ENCODE data around the gene S100A10. TPM values are rescaled to one million over a fixed set of nuclear protein-coding genes. Genes with fewer than 3 reads are reported as not detected.

Gene S100A10
- total RNA-seq, 2 experiments from 2014 or later: 2.6 TPM; not detected in 1

DNA sequence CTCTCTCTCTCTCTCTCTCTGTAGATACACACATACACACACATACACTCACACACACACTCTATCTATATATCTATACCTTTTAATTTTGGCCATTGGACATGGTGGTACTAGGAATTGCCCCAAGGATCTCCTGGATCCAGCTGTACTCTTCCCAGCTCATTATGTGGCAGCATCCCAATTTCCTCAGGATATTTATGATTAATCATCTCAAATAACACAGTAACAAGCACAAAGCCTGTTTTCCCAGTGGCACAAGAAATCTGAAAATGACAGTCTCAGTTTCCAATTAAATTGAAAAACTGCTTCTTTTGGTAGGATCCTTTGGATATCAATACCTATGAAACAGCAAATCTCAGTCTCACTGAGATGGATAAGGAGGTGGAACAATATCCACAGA, 27.6 kb downstream of the S100A10 start:
- intact Hi-C loops (cut with micrococcal nuclease; ENCODE audit: unreplicated experiment): no loop called here
- Histone ChIP-seq H3K9me3 (ENCODE audit: low read length) (no peaks in the 10 kb centered on the region), H4K20me1 (ENCODE audit: insufficient read depth, low read length) (no peaks in the 10 kb centered on the region), H3K79me2 (ENCODE audit: insufficient read depth, low read depth, low read length) (no peaks in the 10 kb centered on the region), H3K9me2 (ENCODE audit: insufficient read depth, low read length) (no peaks in the 10 kb centered on the region), H3K4me3 (ENCODE audit: low read depth, low read length, poor library complexity, severe bottlenecking) (no peak overlapping the region), H3K36me3 (ENCODE audit: insufficient read depth, low read length) (no peaks in the 10 kb centered on the region), H3K4me2 (ENCODE audit: low read length) (no peak overlapping the region), H3K4me1 (ENCODE audit: insufficient read depth, low read length, poor library complexity, severe bottlenecking) (no peaks in the 10 kb centered on the region), H2AFZ (ENCODE audit: low read length) (no peak overlapping the region), H3K27ac (ENCODE audit: low read depth, low read length, poor library complexity, severe bottlenecking) (no peak overlapping the region)
- BruUV-seq (replicated peaks): no TSS peak
- DNase-seq (ENCODE audit: low spot score): no peak
- POLR2A ChIA-PET: no interaction called here
- TF ChIP-seq, protein P1, sequence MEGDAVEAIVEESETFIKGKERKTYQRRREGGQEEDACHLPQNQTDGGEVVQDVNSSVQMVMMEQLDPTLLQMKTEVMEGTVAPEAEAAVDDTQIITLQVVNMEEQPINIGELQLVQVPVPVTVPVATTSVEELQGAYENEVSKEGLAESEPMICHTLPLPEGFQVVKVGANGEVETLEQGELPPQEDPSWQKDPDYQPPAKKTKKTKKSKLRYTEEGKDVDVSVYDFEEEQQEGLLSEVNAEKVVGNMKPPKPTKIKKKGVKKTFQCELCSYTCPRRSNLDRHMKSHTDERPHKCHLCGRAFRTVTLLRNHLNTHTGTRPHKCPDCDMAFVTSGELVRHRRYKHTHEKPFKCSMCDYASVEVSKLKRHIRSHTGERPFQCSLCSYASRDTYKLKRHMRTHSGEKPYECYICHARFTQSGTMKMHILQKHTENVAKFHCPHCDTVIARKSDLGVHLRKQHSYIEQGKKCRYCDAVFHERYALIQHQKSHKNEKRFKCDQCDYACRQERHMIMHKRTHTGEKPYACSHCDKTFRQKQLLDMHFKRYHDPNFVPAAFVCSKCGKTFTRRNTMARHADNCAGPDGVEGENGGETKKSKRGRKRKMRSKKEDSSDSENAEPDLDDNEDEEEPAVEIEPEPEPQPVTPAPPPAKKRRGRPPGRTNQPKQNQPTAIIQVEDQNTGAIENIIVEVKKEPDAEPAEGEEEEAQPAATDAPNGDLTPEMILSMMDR (conservative IDR thresholded peaks at IDR 0.05; ENCODE audit: low read length): no peak
- CTCF ChIA-PET (ENCODE audit: unreplicated experiment): no interaction called here

- Histone ChIP-seq H3K4me1 (ENCODE audit: insufficient read depth, low read length, poor library complexity, severe bottlenecking) (no peaks in the 10 kb centered on the region), H3K9me3 (ENCODE audit: low read length) (no peaks in the 10 kb centered on the region), H4K20me1 (ENCODE audit: insufficient read depth, low read length) (no peaks in the 10 kb centered on the region), H3K4me2 (ENCODE audit: low read length) (no peak overlapping the region), H3K79me2 (ENCODE audit: insufficient read depth, low read depth, low read length) (no peaks in the 10 kb centered on the region), H3K9me2 (ENCODE audit: insufficient read depth, low read length) (no peaks in the 10 kb centered on the region), H2AFZ (ENCODE audit: low read length) (no peak overlapping the region), H3K36me3 (ENCODE audit: insufficient read depth, low read length) (no peaks in the 10 kb centered on the region), H3K27ac (ENCODE audit: low read depth, low read length, poor library complexity, severe bottlenecking) (no peak overlapping the region), H3K4me3 (ENCODE audit: low read depth, low read length, poor library complexity, severe bottlenecking) (no peak overlapping the region)
- ChIA-PET POLR2A (no interaction called here), CTCF (ENCODE audit: unreplicated experiment) (no interaction called here)
- TF ChIP-seq, protein P1 (conservative IDR thresholded peaks at IDR 0.05; ENCODE audit: low read length): no peak
- TF ChIP-seq EZH2phosphoT487 (IDR thresholded peaks at IDR 0.05; ENCODE audit: borderline replicate concordance, low read depth, low read length): no peak
- no peak for DNase-seq (ENCODE audit: low spot score)
- no TSS peak for BruUV-seq (replicated peaks)
- intact Hi-C loops (cut with micrococcal nuclease; ENCODE audit: unreplicated experiment): no loop called here
Observed at GRCh38 chr1:151964510-151964909, 29.1 kb downstream of the S100A10 start.

DNA sequence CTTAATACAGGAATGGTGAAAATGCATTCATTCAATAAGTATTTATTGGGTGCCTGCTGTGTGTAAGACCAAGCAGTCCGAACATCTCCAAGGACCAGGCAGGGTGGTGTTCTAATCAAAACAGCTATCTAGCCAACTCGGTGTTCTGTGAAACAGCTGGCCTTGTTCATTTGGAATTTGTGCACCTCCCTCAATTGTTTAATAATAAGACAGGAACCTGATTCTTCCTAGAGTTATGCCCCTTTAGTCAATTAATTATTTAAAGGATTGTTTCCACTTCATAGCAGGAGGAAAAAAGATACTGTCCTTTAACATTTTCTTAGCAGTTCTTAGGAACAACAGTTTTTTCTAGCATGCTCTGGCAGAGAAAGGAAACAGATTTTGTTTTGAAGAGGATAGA, 30.4 kb downstream of the S100A10 start:
- intact Hi-C loops (cut with micrococcal nuclease; ENCODE audit: unreplicated experiment): no loop called here
- no peak overlapping the region for H3K4me2 ChIP-seq (ENCODE audit: low read length)

More for the DNA sequence above, 30.4 kb downstream of the S100A10 start:
- H3K9me2 ChIP-seq (ENCODE audit: insufficient read depth, low read length): no peaks in the 10 kb centered on the region
- no peak overlapping the region for H2AFZ ChIP-seq (ENCODE audit: low read length)
- no peak overlapping the region for H3K4me3 ChIP-seq (ENCODE audit: low read depth, low read length, poor library complexity, severe bottlenecking)
- DNase-seq (ENCODE audit: low spot score): no peak
- CTCF ChIA-PET (ENCODE audit: unreplicated experiment): no interaction called here
- no peaks in the 10 kb centered on the region for H3K9me3 ChIP-seq (ENCODE audit: low read length)
- no peaks in the 10 kb centered on the region for H4K20me1 ChIP-seq (ENCODE audit: insufficient read depth, low read length)
- H3K27ac ChIP-seq (ENCODE audit: low read depth, low read length, poor library complexity, severe bottlenecking): no peak overlapping the region
- no peaks in the 10 kb centered on the region for H3K4me1 ChIP-seq (ENCODE audit: insufficient read depth, low read length, poor library complexity, severe bottlenecking)
- TF ChIP-seq, protein P1 (conservative IDR thresholded peaks at IDR 0.05; ENCODE audit: low read length): no peak
- no peak for TF ChIP-seq EZH2phosphoT487 (IDR thresholded peaks at IDR 0.05; ENCODE audit: borderline replicate concordance, low read depth, low read length)
- H3K36me3 ChIP-seq (ENCODE audit: insufficient read depth, low read length): no peaks in the 10 kb centered on the region
- no peaks in the 10 kb centered on the region for H3K79me2 ChIP-seq (ENCODE audit: insufficient read depth, low read depth, low read length)
- POLR2A ChIA-PET: no interaction called here
- BruUV-seq (replicated peaks): no TSS peak

All from OCI-LY7 (cell line).